ENCODE data around the gene HOXA5.

The HOXA5 gene

GRCh38 chr7:27158436-27159265, 15.2 kb upstream of the HOXA5 start:
- no peak for DNase-seq (ENCODE audit: low spot score)
- TF ChIP-seq, protein P1, sequence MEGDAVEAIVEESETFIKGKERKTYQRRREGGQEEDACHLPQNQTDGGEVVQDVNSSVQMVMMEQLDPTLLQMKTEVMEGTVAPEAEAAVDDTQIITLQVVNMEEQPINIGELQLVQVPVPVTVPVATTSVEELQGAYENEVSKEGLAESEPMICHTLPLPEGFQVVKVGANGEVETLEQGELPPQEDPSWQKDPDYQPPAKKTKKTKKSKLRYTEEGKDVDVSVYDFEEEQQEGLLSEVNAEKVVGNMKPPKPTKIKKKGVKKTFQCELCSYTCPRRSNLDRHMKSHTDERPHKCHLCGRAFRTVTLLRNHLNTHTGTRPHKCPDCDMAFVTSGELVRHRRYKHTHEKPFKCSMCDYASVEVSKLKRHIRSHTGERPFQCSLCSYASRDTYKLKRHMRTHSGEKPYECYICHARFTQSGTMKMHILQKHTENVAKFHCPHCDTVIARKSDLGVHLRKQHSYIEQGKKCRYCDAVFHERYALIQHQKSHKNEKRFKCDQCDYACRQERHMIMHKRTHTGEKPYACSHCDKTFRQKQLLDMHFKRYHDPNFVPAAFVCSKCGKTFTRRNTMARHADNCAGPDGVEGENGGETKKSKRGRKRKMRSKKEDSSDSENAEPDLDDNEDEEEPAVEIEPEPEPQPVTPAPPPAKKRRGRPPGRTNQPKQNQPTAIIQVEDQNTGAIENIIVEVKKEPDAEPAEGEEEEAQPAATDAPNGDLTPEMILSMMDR (IDR thresholded peaks at IDR 0.05; ENCODE audit: extremely low read depth, missing control alignments), result no peak

DNA sequence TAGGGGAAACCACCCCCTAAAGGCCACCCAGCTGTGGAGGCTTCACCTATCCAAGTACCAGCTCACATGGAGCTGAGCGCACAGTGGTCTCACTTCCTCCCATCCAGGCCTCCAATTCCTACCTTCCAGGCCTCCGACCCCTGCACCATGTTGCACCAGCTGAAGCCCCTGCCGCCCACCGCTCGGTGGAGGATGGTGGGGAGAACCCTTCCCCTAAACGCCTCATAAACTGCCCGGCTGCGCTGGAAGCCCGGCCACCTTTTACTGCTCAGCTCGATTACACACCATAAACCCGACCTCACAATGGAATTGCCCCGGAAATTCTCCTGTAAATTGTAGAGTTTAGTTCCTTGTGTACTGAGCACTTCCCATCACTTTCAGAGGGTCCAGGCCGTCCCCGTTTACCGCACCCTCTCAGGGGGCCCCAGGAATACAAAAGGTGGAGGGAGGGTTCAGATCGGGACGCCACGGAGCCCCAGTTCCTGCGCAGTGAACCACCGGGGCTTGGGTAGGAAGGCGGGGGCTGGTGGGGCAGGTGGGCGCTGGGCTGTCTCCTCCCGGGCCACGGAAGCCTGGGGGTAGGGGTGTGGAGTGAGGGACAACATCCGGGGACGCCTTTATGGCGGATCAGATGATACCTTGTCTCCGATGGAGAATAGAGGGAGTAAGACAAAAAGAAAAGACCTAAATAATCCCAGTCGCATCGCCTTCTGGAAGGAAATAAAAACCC, 14.4 kb upstream of the HOXA5 start:
- TF ChIP-seq, protein P1 (IDR thresholded peaks at IDR 0.05; ENCODE audit: extremely low read depth, missing control alignments), result no peak
- DNase-seq (ENCODE audit: low spot score), result no peak

- TF ChIP-seq, protein P1 (IDR thresholded peaks at IDR 0.05; ENCODE audit: extremely low read depth, missing control alignments), result no peak
- DNase-seq (ENCODE audit: low spot score), result no peak
Observed at GRCh38 chr7:27156916-27157701, 13.6 kb upstream of the HOXA5 start.

GRCh38 chr7:27156508-27156898, 13.0 kb upstream of the HOXA5 start, which contains the start of gene HOXA7:
Gene HOXA7 (minus strand): TSS chr7:27156675. CDS start chr7:27156545, 130 bp downstream.
- TF ChIP-seq, protein P1 (IDR thresholded peaks at IDR 0.05; ENCODE audit: extremely low read depth, missing control alignments), result no peak
- no peak for DNase-seq (ENCODE audit: low spot score)

- DNase-seq (ENCODE audit: low spot score), result no peak
- TF ChIP-seq, protein P1 (IDR thresholded peaks at IDR 0.05; ENCODE audit: extremely low read depth, missing control alignments), result no peak
Observed at GRCh38 chr7:27155816-27156507, 12.5 kb upstream of the HOXA5 start.

GRCh38 chr7:27154901-27155815, 11.7 kb upstream of the HOXA5 start:
- TF ChIP-seq, protein P1 (IDR thresholded peaks at IDR 0.05; ENCODE audit: extremely low read depth, missing control alignments), result no peak
- no peak for DNase-seq (ENCODE audit: low spot score)
